Common myeloid progenitor, CD34-positive (primary cell): ENCODE data around the gene CLDN9.

ENCODE experiments used
- CTCF ChIA-PET: fragments of 350-600 bp; sonication (Branson Sonifier 250); formaldehyde crosslinking; loops from one replicate; lab custom pipeline; 2021; ENCODE audit warnings: antibody characterized with exemption; lab: Charles Lee
- POLR2A ChIA-PET: fragments of 350-600 bp; sonication (Branson Sonifier 250); formaldehyde crosslinking; loops from one replicate; lab custom pipeline; 2021; ENCODE audit warnings: antibody characterized with exemption; lab: Charles Lee
- DNase-seq, 3 donors: peaks; one replicate each; pipeline versions ENCODE4 v3.0.0 to v3.0.0-alpha.2; 2013
- H3K27ac ChIP-seq, 2 experiments: 1 replicate in 1 of 2; 2 replicates in 1 of 2; pipeline ENCODE4 v1.7.0; 2013; ENCODE audit warnings: inconsistent platforms in 2 of 2, low read length in 2 of 2, mild to moderate bottlenecking in 2 of 2, low read depth in 1 of 2, moderate library complexity in 1 of 2; ENCODE audit not compliant: severe bottlenecking in 2 of 2, insufficient read depth in 1 of 2, poor library complexity in 1 of 2
- H3K27me3 ChIP-seq, 5 experiments: replicated peaks in 2 of 5; 1 replicate in 3 of 5; 2 replicates in 2 of 5; pipeline versions ENCODE4 v1.6.1 to v1.7.0; 2013; ENCODE audit warnings: low read length in 4 of 5, mild to moderate bottlenecking in 2 of 5, moderate library complexity in 2 of 5, inconsistent platforms in 1 of 5; ENCODE audit not compliant: insufficient read depth in 5 of 5, control insufficient read depth in 4 of 5
- H3K36me3 ChIP-seq, 4 experiments: 1 replicate in 2 of 4; 2 replicates in 2 of 4; pipeline versions ENCODE4 v1.6.1 to v1.7.0; 2013; ENCODE audit warnings: low read length in 3 of 4, control low read depth in 1 of 4, mild to moderate bottlenecking in 1 of 4; ENCODE audit not compliant: control insufficient read depth in 4 of 4, insufficient read depth in 4 of 4
- H3K4me1 ChIP-seq, 4 experiments: 1 replicate in 3 of 4; 2 replicates in 1 of 4; pipeline versions ENCODE4 v1.6.1 to v1.7.1; 2013; ENCODE audit warnings: low read length in 3 of 4, mild to moderate bottlenecking in 3 of 4, control low read depth in 1 of 4, inconsistent platforms in 1 of 4, moderate library complexity in 1 of 4; ENCODE audit not compliant: control insufficient read depth in 4 of 4, insufficient read depth in 4 of 4; ENCODE audit errors: control extremely low read depth in 1 of 4
- H3K4me3 ChIP-seq, 7 experiments: 1 replicate in 4 of 7; 2 replicates in 3 of 7; pipeline versions ENCODE4 v1.5.1 to v1.7.0; 2013; ENCODE audit warnings: mild to moderate bottlenecking in 7 of 7, low read length in 6 of 7, moderate library complexity in 6 of 7, inconsistent platforms in 2 of 7, low read depth in 2 of 7, control low read depth in 1 of 7; ENCODE audit not compliant: insufficient read depth in 4 of 7, control insufficient read depth in 1 of 7; ENCODE audit errors: extremely low read depth in 1 of 7
- H3K9me3 ChIP-seq, 5 experiments: 1 replicate in 4 of 5; 2 replicates in 1 of 5; pipeline versions ENCODE4 v1.6.1 to v1.7.1; 2013; ENCODE audit warnings: low read length in 4 of 5, mild to moderate bottlenecking in 2 of 5, inconsistent platforms in 1 of 5, low read depth in 1 of 5, moderate library complexity in 1 of 5; ENCODE audit not compliant: control insufficient read depth in 4 of 5, insufficient read depth in 2 of 5; ENCODE audit errors: control extremely low read depth in 1 of 5
- WGBS: methylation state at CpG from one replicate; pipeline ENCODE4 v1.1.5; 2013; ENCODE audit not compliant: insufficient coverage; 5-methylcytosine and 5-hydroxymethylcytosine counted together

Gene CLDN9

GRCh38 chr16:3027983-3028715 lies 15.4 kb downstream of the CLDN9 start:
- 7% methylated on average over 38 of the region's 58 CpGs for WGBS
- Histone ChIP-seq H3K36me3 (peaks cover 5 to 22% (median 19%) of the 10 kb centered on the region in 4 experiments), H3K9me3 (no peaks in the 10 kb centered on the region), H3K27ac (no peak overlapping the region), H3K4me3 (peak overlapping the region in 2 of 7 experiments; percentile 42 to 43), H3K27me3 (peaks cover 0 to 47% (median 26%) of the 10 kb centered on the region in 5 experiments), H3K4me1 (peaks cover 0 to 32% (median 30%) of the 10 kb centered on the region in 4 experiments)
- DNase-seq: peak; percentile 84 to 90 (median 89)
- POLR2A ChIA-PET: interaction anchor here (0.8 to 1.6 kb wide), 5 partner anchors 10 to 1388 kb away, joined by 3 to 7 read pairs (median 5); partner anchors contain the start of gene CLDN6
- CTCF ChIA-PET: interaction anchor here (0.6 to 12.5 kb wide), 22 partner anchors 7 to 1108 kb away, joined by 3 to 197 read pairs (median 4); partner anchors contain the start of genes BICDL2, CLDN6, CLDN9 and HCFC1R1

DNA sequence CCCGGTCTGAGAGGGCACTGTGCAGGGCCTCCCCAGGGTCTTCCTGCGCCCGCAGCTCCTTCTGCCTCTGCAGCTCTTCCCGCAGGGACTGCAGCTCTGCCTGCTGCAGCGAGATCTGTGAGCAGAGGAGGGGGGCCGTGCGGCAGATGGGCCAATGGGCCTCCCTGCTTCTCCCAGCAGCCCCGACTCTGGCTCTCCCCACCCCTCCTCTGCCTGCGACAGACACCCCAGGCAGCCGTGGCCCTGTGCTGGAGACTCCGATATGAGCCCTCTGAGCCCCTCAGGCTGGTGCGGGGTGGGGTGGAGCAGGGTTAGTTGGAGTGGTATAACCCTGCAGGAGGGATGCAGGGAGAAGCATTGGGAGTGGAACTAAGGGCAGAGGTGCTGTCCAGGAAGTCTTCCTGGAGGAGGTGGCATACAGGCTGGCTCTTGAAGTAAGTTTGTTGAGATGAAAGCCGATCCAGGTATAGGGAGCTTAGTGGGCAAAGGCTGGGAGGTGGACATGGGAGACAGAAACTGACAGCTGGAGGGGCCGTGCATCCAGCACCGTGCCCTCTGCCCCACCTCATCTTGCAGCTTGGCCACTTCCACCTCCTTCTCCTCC lies 16.1 kb downstream of the CLDN9 start:
- ChIA-PET POLR2A (interaction anchor here (0.8 to 1.6 kb wide), 4 partner anchors 8 to 1387 kb away, joined by 3 to 7 read pairs (median 4); no protein-coding TSS in a partner anchor), CTCF (interaction anchor here (0.6 to 12.5 kb wide), 20 partner anchors 8 to 1109 kb away, joined by 3 to 197 read pairs (median 6); partner anchors contain the start of genes BICDL2, CLDN6, CLDN9 and HCFC1R1)
- H3K9me3 ChIP-seq: no peaks in the 10 kb centered on the region
- peaks cover 0 to 25% (median 23%) of the 10 kb centered on the region in 4 experiments for H3K4me1 ChIP-seq
- no peak overlapping the region for H3K27ac ChIP-seq
- WGBS: 41% methylated on average over 12 of the region's 15 CpGs
- no peak for DNase-seq
- peaks cover 0 to 54% (median 31%) of the 10 kb centered on the region in 5 experiments for H3K27me3 ChIP-seq
- H3K4me3 ChIP-seq: no peak overlapping the region
- peaks cover 5 to 22% (median 19%) of the 10 kb centered on the region in 4 experiments for H3K36me3 ChIP-seq

DNA sequence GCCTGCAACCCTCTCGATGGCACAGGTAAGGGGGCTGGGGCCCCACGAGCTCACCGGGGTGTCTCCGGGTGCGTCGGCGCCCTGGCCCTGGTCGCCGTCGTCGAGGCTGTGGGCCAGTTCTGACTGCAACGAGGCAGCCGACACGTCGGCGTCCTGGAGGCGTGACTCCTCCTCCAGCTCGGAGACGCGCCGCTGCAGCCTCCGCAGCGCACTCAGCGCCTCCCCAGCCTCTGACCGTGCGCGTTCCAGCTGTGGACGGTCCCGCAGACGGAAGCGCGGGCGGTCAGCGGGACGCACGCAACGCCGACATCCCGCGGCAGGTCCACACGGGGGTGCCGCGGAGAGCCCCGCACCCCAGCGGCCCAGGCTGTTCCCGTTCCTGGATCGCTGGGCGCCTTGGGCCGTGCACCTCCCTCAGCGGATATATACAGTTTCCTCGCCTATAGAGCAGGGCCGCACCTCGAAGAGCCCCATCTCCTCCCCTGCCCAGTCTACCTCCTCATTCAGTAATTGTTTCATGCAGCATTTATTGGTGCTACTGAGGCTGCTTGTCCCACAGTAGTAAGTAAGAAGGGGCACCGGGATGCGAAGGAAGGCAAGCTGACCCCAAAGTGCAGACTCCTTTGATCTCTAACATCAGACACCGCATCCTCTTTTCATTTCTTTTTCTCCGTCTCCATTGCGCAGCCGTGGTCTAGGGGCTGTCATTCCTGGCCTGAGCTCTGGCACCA lies 16.9 kb downstream of the CLDN9 start:
- Histone ChIP-seq H3K4me3 (peak overlapping the region in 3 of 7 experiments; percentile 1 to 54 (median 6)), H3K9me3 (no peaks in the 10 kb centered on the region), H3K4me1 (peaks cover 0 to 22% (median 21%) of the 10 kb centered on the region in 4 experiments), H3K27ac (no peak overlapping the region), H3K27me3 (peaks cover 0 to 62% (median 36%) of the 10 kb centered on the region in 5 experiments), H3K36me3 (peaks cover 5 to 22% (median 19%) of the 10 kb centered on the region in 4 experiments)
- DNase-seq: no peak
- 12% methylated on average over 59 of the region's 59 CpGs for WGBS
- CTCF ChIA-PET: interaction anchor here (1.1 to 12.5 kb wide), 13 partner anchors 9 to 99 kb away, joined by 3 to 197 read pairs (median 16); partner anchors contain the start of genes BICDL2, CLDN6, HCFC1R1 and MMP25
- POLR2A ChIA-PET: interaction anchor here (1.5 kb wide), 1 partner anchor 9 kb away, joined by 3 read pairs; no protein-coding TSS in a partner anchor

GRCh38 chr16:3030222-3031212 lies 17.8 kb downstream of the CLDN9 start:
- H3K27ac ChIP-seq: no peak overlapping the region
- WGBS: 82% methylated on average over 30 of the region's 33 CpGs
- H3K36me3 ChIP-seq: peaks cover 5 to 20% (median 18%) of the 10 kb centered on the region in 4 experiments
- DNase-seq: no peak
- no peaks in the 10 kb centered on the region for H3K9me3 ChIP-seq
- POLR2A ChIA-PET: interaction anchor here (1.5 kb wide), 1 partner anchor 10 kb away, joined by 3 read pairs; no protein-coding TSS in a partner anchor
- H3K4me1 ChIP-seq: peaks cover 0 to 24% (median 21%) of the 10 kb centered on the region in 4 experiments
- peaks cover 0 to 70% (median 39%) of the 10 kb centered on the region in 5 experiments for H3K27me3 ChIP-seq
- no peak overlapping the region for H3K4me3 ChIP-seq
- CTCF ChIA-PET: interaction anchor here (0.8 to 12.5 kb wide), 16 partner anchors 10 to 131 kb away, joined by 3 to 197 read pairs (median 12); partner anchors contain the start of genes BICDL2, CLDN6, HCFC1R1 and MMP25

DNA sequence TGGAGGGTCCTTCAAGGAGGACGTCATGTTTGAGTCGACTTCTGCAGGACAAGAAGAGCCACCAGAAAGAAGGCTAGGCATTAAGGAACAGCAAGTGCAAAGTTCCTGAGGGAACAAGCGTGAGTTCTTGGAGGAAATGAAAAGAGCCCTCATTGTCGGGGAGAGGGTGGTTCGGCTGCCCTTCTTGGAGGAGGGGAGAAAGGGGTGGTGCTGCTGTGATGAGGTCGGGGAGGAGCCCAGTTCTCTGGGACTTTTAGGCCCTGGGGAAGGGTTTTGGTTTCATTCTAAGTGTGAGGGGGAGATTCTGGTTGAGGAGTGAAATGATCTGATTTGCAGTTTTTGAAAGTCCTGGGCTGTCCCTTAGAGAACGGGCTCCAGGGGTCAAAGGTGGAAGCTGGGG lies 19.9 kb downstream of the CLDN9 start:
- Histone ChIP-seq H3K36me3 (no peaks in the 10 kb centered on the region), H3K9me3 (no peaks in the 10 kb centered on the region), H3K27me3 (peaks cover 3 to 91% (median 47%) of the 10 kb centered on the region in 5 experiments), H3K4me1 (peaks cover 0 to 33% (median 24%) of the 10 kb centered on the region in 4 experiments), H3K27ac (no peak overlapping the region), H3K4me3 (no peak overlapping the region)
- CTCF ChIA-PET: interaction anchor here (1.1 to 12.5 kb wide), 12 partner anchors 9 to 434 kb away, joined by 3 to 197 read pairs (median 22); partner anchors contain the start of genes BICDL2, CLDN6, HCFC1R1 and MMP25
- POLR2A ChIA-PET: no interaction called here
- 48% methylated on average over 4 of the region's 7 CpGs for WGBS
- DNase-seq: no peak
